SH-SY5Y (cell line): Measurements from ENCODE around the gene PAX2.

ENCODE experiments used
- GATA2 ChIP-seq: IDR thresholded peaks from 2 replicates; pipeline ENCODE4 v1.6.1; 2011; ENCODE audit warnings: mild to moderate bottlenecking, low read depth, low read length
- GATA3 ChIP-seq: IDR thresholded peaks from 2 replicates; pipeline ENCODE4 v1.6.1; 2011; ENCODE audit warnings: low read depth, mild to moderate bottlenecking, low read length, moderate library complexity

DNA sequence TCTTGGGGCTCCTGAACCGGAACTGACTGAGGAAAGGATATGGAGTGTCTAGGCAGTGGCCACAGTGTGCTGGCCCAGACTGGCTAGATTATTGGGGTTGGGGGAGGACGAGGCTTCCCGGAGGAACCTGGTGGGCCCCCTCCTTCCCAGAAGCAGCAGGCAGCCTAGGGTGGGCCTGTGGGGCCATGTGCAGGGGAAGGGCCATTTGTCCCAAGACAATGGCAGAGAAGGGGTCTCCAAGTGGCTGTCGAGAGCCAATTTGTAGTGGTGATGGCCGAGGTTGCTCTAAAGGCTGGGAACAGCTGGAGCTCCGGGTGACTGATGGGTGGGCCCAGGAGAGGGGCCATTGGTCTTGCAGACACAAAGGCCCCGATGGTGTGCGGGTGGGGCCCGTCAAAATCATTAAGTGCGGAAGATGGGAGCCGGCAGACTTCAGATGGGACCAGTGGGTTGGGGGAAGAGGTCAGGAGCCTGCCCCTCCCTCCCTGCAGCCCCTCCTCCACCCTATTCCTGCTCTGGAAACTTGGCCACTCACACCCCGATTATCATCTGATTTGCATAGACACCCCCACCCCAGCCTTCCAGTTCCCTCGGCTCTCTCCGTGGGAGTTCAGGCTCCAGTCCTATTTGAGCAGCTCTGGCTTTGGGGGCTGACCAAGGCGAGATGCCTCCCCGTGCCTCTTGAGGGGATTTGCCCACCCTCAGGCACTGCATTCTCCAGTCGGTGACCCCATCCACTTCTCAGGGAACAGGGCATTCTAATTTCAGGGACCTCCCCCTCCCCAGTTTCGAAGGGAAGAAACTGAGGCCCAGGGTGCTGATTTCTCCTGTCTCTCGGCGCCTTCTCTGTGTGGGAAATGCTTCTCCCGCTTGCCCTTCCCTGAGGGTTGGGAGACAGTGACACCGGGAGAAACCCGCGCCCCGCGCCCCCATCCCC is 36.0 kb upstream of the PAX2 start:
- TF ChIP-seq GATA3 (no peak), GATA2 (no peak)
